NB4 (cell line): ENCODE results near the gene NUDCD3.

Source experiments
- CTCF ChIP-seq: IDR thresholded peaks from one replicate; pipeline ENCODE4 v1.5.1; 2012; ENCODE audit warnings: low read depth, low read length
- MAX ChIP-seq: IDR thresholded peaks from 2 replicates; pipeline ENCODE4 v1.6.1; 2011; ENCODE audit warnings: low read depth, low read length
- MYC ChIP-seq: IDR thresholded peaks from 2 replicates; pipeline ENCODE4 v1.6.1; 2011; ENCODE audit warnings: low read depth, low read length
- POLR2A ChIP-seq: IDR thresholded peaks from 2 replicates; pipeline ENCODE4 v1.6.1; 2011; ENCODE audit warnings: mild to moderate bottlenecking; ENCODE audit not compliant: insufficient read length; ENCODE audit errors: extremely low read depth

GRCh38 chr7:44341401-44341800 is 149.1 kb downstream of the NUDCD3 start:
- TF ChIP-seq CTCF: no peak
- TF ChIP-seq MAX: no peak
- TF ChIP-seq POLR2A: no peak
- TF ChIP-seq MYC: no peak
